ENCODE measurements around the gene PLPP1. TPM values are rescaled to one million over a fixed set of nuclear protein-coding genes. Genes with fewer than 3 reads are reported as not detected.

The PLPP1 gene
- total RNA-seq, 1 experiment from 2014 or later = 10.5 TPM

DNA sequence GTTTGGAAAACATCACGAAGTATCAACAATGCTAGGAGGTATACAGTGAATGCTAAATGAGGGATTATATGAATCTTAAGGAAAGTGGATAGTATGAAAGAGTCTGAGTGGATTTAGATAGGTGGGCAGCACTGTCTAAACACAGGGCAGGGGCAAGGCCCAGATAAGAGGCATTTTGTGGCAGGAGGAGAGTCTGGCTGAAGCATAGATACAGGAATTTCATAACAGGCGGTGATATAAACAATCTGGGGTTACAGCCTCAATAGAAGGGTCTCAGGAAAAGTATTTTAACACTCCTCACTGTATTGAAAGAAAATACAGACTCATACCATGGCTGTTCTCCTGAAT is 96.9 kb downstream of the PLPP1 start:
- no peaks in the 10 kb centered on the region for H3K9me3 ChIP-seq (ENCODE audit: control insufficient read depth in 1 of 2, insufficient read depth in 1 of 2, low read depth in 1 of 2, low read length in 2 of 2)
- H3K9ac ChIP-seq (ENCODE audit: low read length) = peak overlapping the region; percentile 40
- H3K79me2 ChIP-seq (ENCODE audit: insufficient read depth, low read length) = no peaks in the 10 kb centered on the region
- H3K4me2 ChIP-seq (ENCODE audit: low read length) = peak overlapping the region; percentile 75
- H2AFZ ChIP-seq (ENCODE audit: low read depth, low read length, poor library complexity, severe bottlenecking) = no peak overlapping the region
- peak overlapping the region; percentile 64 for H3K27ac ChIP-seq (ENCODE audit: low read depth, low read length)
- peak; percentile 18 for ATAC-seq
- intact Hi-C loops (cut with micrococcal nuclease) = no loop called here
- no peaks in the 10 kb centered on the region for H3K36me3 ChIP-seq (ENCODE audit: control insufficient read depth in 1 of 2, insufficient read depth in 2 of 2, low read length in 2 of 2)
- H3K27me3 ChIP-seq (ENCODE audit: insufficient read depth, low read length) = no peaks in the 10 kb centered on the region
- no peaks in the 10 kb centered on the region for H4K20me1 ChIP-seq (ENCODE audit: insufficient read depth)
- ChIA-PET POLR2A (no interaction called here), RAD21 (ENCODE audit: low non-redundant PET in 1 of 2, low total read pairs in 2 of 2, uncharacterized antibody in 2 of 2, unreplicated experiment in 2 of 2) (no interaction called here), CTCF (interaction anchor here (1.1 kb wide), 1 partner anchor 254 kb away, joined by 5 read pairs; no protein-coding TSS in a partner anchor)
- TF ChIP-seq ZFX (IDR thresholded peaks at IDR 0.05) (no peak), JUND (IDR thresholded peaks at IDR 0.05) (no peak), SIN3A (IDR thresholded peaks at IDR 0.05; ENCODE audit: low read depth) (no peak), POLR2AphosphoS5 (IDR thresholded peaks at IDR 0.05; ENCODE audit: low read depth, low read length) (no peak), CEBPB (IDR thresholded peaks at IDR 0.05; ENCODE audit: low read depth) (no peak), CBX3 (IDR thresholded peaks at IDR 0.05; ENCODE audit: low read depth) (no peak), EZH2phosphoT487 (IDR thresholded peaks at IDR 0.05; ENCODE audit: borderline replicate concordance) (no peak), EGR1 (IDR thresholded peaks at IDR 0.05; ENCODE audit: low read depth) (no peak), SRF (IDR thresholded peaks at IDR 0.05; ENCODE audit: low read depth) (no peak), FOSL1 (IDR thresholded peaks at IDR 0.05; ENCODE audit: low read depth) (no peak), ELF1 (IDR thresholded peaks at IDR 0.05; ENCODE audit: borderline replicate concordance, low read depth) (no peak)
- TF ChIP-seq, protein P1, sequence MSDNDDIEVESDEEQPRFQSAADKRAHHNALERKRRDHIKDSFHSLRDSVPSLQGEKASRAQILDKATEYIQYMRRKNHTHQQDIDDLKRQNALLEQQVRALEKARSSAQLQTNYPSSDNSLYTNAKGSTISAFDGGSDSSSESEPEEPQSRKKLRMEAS (IDR thresholded peaks at IDR 0.05) = no peak
- TF ChIP-seq, protein P2, sequence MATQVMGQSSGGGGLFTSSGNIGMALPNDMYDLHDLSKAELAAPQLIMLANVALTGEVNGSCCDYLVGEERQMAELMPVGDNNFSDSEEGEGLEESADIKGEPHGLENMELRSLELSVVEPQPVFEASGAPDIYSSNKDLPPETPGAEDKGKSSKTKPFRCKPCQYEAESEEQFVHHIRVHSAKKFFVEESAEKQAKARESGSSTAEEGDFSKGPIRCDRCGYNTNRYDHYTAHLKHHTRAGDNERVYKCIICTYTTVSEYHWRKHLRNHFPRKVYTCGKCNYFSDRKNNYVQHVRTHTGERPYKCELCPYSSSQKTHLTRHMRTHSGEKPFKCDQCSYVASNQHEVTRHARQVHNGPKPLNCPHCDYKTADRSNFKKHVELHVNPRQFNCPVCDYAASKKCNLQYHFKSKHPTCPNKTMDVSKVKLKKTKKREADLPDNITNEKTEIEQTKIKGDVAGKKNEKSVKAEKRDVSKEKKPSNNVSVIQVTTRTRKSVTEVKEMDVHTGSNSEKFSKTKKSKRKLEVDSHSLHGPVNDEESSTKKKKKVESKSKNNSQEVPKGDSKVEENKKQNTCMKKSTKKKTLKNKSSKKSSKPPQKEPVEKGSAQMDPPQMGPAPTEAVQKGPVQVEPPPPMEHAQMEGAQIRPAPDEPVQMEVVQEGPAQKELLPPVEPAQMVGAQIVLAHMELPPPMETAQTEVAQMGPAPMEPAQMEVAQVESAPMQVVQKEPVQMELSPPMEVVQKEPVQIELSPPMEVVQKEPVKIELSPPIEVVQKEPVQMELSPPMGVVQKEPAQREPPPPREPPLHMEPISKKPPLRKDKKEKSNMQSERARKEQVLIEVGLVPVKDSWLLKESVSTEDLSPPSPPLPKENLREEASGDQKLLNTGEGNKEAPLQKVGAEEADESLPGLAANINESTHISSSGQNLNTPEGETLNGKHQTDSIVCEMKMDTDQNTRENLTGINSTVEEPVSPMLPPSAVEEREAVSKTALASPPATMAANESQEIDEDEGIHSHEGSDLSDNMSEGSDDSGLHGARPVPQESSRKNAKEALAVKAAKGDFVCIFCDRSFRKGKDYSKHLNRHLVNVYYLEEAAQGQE (IDR thresholded peaks at IDR 0.05; ENCODE audit: low read depth) = no peak
- peaks cover 34 to 43% of the 10 kb centered on the region in 2 experiments for H3K4me1 ChIP-seq (ENCODE audit: control insufficient read depth in 1 of 2, insufficient read depth in 2 of 2, low read length in 2 of 2)
- DNase-seq (ENCODE audit: low read depth, low spot score) = no peak
- no TSS peak for BruUV-seq (replicated peaks)
- H3K9me2 ChIP-seq (ENCODE audit: insufficient read depth) = no peaks in the 10 kb centered on the region
- H3K4me3 ChIP-seq (replicated peaks in 1 of 2; ENCODE audit: low read depth in 1 of 2, low read length in 2 of 2) = peak overlapping the region; percentile 10 to 42; a peak in 3 of 4 replicates

All from HCT116 (cell line).